Uterus (tissue), 4 donors: Measurements from ENCODE around the gene ESRRB. TPM values are rescaled to one million over a fixed set of nuclear protein-coding genes. Genes with fewer than 3 reads are reported as not detected.
"Not testable (repeated sequence)": the region's sequence is repeated elsewhere in the genome, so short reads cannot be mapped to it uniquely, and the experiment has no call there.

Source experiments
- DNase-seq, 2 donors: peaks; one replicate each; pipeline ENCODE4 v3.0.0-alpha.2; 2019 to 2020
- H3K27ac ChIP-seq, 2 donors: fragments of 200-600 bp; sonication (generic); 1 replicate in 1 of 2; 2 replicates in 1 of 2; pipeline ENCODE4 v1.5.1; 2016 to 2018
- H3K27me3 ChIP-seq, 2 donors: fragments of 200-600 bp; sonication (generic); one replicate each; pipeline ENCODE4 v1.5.1; 2018 to 2019; ENCODE audit warnings: control low read depth in 1 of 2
- H3K36me3 ChIP-seq, 2 donors: fragments of 200-600 bp; sonication (generic); one replicate each; pipeline ENCODE4 v1.5.1; 2019; ENCODE audit warnings: control low read depth in 1 of 2
- H3K4me1 ChIP-seq, 2 donors: fragments of 200-600 bp; sonication (generic); one replicate each; pipeline ENCODE4 v1.5.1; 2018 to 2019; ENCODE audit warnings: control low read depth in 1 of 2
- H3K4me3 ChIP-seq, 2 donors: fragments of 200-600 bp; sonication (generic); 1 replicate in 1 of 2; 2 replicates in 1 of 2; pipeline ENCODE4 v1.5.1; 2018 to 2019; ENCODE audit warnings: mild to moderate bottlenecking in 1 of 2
- H3K9me3 ChIP-seq, 2 donors: fragments of 200-600 bp; sonication (generic); one replicate each; pipeline ENCODE4 v1.5.1; 2019; ENCODE audit warnings: control low read depth in 1 of 2
- POLR2A ChIP-seq, 2 donors: fragments of 450-650 bp; IDR thresholded peaks; one replicate each; pipeline ENCODE4 v1.6.1; 2016; ENCODE audit warnings: antibody characterized with exemption in 2 of 2, mild to moderate bottlenecking in 1 of 2, moderate library complexity in 1 of 2
- intact Hi-C: fragments of 100-400 bp; cut with DNase I; formaldehyde crosslinking; loops from one replicate; pipeline ENCODE4 v1.15.1; 2023; ENCODE audit warnings: low total_unique reads
- total RNA-seq, 4 donors: library from RNA; depleted of rRNA in 3 of 4; stranded (reverse); fragments of >200 nt in 3 of 4; gene quantifications; one replicate each; pipeline versions ENCODE4 v1.1.0 to v1.2.4, GENCODE V29; 2014 to 2023
- TF ChIP-seq, protein P1 (sequence below), 4 experiments: fragments of 200-600 bp in 2 of 4; fragments of 450-650 bp in 2 of 4; sonication (generic) in 2 of 4; IDR thresholded peaks; one replicate each; pipeline ENCODE4 v1.5.1; 2016 to 2019; ENCODE audit warnings: antibody characterized with exemption in 4 of 4, mild to moderate bottlenecking in 2 of 4, moderate library complexity in 1 of 4
- donor health status: DM: yes; HTN: yes; CAD: no.

The ESRRB gene
- total RNA-seq, 4 donors from 2014 or later: not detected

DNA sequence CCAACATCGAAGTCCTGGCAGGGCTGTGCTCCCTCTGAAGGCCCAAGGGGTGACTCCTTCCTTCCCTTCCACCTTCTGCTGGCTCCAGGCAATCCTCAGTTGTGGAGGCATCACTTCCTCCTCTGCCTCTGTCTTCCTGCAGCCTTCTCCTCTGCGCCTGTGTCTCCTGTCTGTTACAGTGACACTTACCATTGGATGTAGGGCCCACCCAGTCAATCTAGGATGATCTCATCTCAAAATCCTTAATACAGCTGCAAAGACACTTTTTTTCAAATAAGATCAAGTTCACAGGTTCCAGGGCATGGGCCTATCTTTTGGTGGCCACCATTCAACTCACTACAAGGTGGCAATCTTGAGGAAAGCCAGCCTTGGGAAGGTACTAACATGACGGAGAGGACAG, 155.1 kb downstream of the ESRRB start:
- Histone ChIP-seq H3K4me3 (no peak overlapping the region), H3K4me1 (no peaks in the 10 kb centered on the region)
- intact Hi-C loops: no loop called here

DNA sequence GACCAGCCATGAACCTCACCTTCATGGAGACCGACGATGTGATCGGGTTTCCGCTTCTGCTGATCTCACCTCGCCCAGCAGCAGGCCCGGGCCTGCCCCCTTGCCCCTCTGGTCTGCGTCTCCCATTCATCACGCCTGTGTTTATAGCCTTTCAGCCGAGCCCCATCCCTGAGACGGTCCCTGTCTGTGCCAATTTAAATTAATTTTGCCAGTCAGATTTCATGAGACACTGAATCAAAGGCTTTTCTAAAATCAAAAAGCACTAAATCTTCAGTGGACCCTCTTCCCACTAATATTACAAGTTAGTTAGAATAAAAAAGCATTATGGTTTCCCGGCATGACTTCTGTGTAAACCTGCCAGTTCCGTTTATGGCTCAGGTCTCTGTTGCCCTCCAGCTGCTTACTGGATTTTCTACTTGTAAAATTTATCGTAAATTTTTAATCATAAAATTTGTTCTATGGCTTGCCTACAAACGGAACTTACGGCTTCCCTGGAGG, 155.9 kb downstream of the ESRRB start:
- Histone ChIP-seq H3K9me3 (no peaks in the 10 kb centered on the region), H3K27me3 (no peaks in the 10 kb centered on the region), H3K36me3 (no peaks in the 10 kb centered on the region), H3K27ac (no peak overlapping the region), H3K4me3 (no peak overlapping the region), H3K4me1 (no peaks in the 10 kb centered on the region)
- intact Hi-C loops: no loop called here
- DNase-seq: no peak
- no peak for TF ChIP-seq POLR2A (IDR thresholded peaks at IDR 0.05)
- TF ChIP-seq, protein P1, sequence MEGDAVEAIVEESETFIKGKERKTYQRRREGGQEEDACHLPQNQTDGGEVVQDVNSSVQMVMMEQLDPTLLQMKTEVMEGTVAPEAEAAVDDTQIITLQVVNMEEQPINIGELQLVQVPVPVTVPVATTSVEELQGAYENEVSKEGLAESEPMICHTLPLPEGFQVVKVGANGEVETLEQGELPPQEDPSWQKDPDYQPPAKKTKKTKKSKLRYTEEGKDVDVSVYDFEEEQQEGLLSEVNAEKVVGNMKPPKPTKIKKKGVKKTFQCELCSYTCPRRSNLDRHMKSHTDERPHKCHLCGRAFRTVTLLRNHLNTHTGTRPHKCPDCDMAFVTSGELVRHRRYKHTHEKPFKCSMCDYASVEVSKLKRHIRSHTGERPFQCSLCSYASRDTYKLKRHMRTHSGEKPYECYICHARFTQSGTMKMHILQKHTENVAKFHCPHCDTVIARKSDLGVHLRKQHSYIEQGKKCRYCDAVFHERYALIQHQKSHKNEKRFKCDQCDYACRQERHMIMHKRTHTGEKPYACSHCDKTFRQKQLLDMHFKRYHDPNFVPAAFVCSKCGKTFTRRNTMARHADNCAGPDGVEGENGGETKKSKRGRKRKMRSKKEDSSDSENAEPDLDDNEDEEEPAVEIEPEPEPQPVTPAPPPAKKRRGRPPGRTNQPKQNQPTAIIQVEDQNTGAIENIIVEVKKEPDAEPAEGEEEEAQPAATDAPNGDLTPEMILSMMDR (IDR thresholded peaks at IDR 0.05): no peak

More for the DNA sequence above, 155.1 kb downstream of the ESRRB start:
- Histone ChIP-seq H3K27ac (no peak overlapping the region), H3K9me3 (no peaks in the 10 kb centered on the region), H3K27me3 (no peaks in the 10 kb centered on the region), H3K36me3 (no peaks in the 10 kb centered on the region)
- TF ChIP-seq, protein P1 (IDR thresholded peaks at IDR 0.05): no peak
- no peak for TF ChIP-seq POLR2A (IDR thresholded peaks at IDR 0.05)
- DNase-seq: no peak

DNA sequence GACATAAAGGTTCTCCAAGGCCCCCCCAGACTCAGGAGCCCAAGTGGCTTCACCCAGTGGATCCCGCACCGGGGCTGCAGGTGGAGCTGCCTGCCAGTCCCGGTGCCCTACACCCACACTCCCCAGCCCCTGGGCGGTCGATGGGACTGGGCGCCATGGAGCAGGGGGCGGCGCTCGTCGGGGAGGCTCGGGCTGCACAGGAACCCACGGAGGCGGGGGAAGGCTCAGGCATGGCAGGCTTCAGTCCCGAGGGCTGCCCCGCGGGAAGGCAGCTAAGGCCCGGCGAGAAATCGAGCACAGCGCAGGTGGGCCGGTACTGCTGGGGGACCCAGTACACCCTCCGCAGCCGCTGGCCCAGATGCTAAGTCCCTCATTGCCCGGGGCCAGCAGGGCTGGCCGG, 160.7 kb downstream of the ESRRB start:
- H3K27ac ChIP-seq, intact Hi-C loops, H3K4me3 ChIP-seq, H3K4me1 ChIP-seq, H3K9me3 ChIP-seq, H3K27me3 ChIP-seq, DNase-seq, H3K36me3 ChIP-seq: not testable (repeated sequence)

DNA sequence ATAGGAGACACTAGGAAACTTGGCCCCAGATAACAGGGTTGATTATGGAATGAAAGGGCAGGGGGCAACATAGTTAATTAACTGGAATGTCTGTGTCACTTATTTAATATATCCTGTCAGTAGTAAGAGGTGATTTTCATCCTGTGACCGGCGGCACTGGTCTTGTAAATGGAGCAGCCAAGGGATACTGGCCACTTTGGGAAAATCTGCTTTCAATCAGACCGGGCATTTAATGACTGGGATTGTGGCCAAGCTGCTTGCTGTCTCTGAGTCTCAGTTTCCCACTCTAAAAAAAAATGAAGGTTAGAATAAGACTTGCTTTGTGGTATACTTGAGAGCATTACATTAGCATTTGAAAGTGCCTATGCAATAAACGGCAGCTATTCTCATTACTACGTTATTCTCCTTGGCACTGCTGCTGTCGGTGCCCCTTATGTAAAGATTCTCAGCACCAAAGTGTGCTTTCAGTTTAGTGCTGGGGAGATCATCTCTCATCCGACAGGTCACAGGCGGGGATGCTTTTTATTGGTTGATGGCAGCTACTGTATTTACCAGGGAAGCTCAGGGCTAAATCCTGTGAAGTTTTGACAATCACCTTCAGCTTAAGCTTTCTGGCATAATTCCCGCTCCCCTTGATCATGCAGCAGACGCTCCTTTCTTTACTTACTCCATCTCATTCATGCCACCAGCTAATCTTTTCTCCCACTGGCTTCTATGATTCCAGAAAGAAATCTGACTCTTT, 162.1 kb downstream of the ESRRB start:
- Histone ChIP-seq H3K27me3 (no peaks in the 10 kb centered on the region), H3K4me3 (no peak overlapping the region), H3K4me1 (no peaks in the 10 kb centered on the region), H3K36me3 (no peaks in the 10 kb centered on the region), H3K27ac (no peak overlapping the region), H3K9me3 (no peaks in the 10 kb centered on the region)
- no peak for DNase-seq
- TF ChIP-seq POLR2A (IDR thresholded peaks at IDR 0.05): no peak
- TF ChIP-seq, protein P1 (IDR thresholded peaks at IDR 0.05): no peak
- intact Hi-C loops: no loop called here

DNA sequence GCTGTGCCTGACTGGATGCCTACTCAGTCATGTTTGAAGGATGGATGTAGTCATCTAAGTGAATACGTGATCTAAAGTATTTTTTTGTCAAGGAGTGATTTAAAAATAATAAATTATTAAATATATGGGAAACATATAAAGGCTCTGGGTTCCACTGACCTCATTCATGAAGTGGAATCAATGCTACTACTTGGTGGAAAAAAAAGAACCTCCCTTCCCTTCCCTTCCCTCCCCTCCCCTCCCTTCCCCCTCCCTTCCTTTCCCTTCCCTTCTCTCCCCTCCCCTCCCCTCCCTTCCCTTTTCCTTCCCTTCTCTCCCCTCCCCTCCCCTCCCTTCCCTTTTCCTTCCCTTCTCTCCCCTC, 162.7 kb downstream of the ESRRB start:
- Histone ChIP-seq H3K9me3 (no peaks in the 10 kb centered on the region), H3K27me3 (no peaks in the 10 kb centered on the region), H3K27ac (no peak overlapping the region), H3K4me1 (no peaks in the 10 kb centered on the region), H3K4me3 (no peak overlapping the region), H3K36me3 (no peaks in the 10 kb centered on the region)
- intact Hi-C loops: no loop called here
- TF ChIP-seq, protein P1 (IDR thresholded peaks at IDR 0.05): no peak
- TF ChIP-seq POLR2A (IDR thresholded peaks at IDR 0.05): no peak
- no peak for DNase-seq
